ENCODE measurements around the gene RPP14.

RPP14 gene

GRCh38 chr3:58292866-58293265 is 13.2 kb upstream of the RPP14 start:
- no peak for DNase-seq

GRCh38 chr3:58293516-58293915 is 12.5 kb upstream of the RPP14 start:
- DNase-seq = no peak

GRCh38 chr3:58296269-58296668 is 9.8 kb upstream of the RPP14 start:
- no peak for DNase-seq

GRCh38 chr3:58296843-58297242 is 9.2 kb upstream of the RPP14 start:
- no peak for DNase-seq

- DNase-seq = no peak
Measured at GRCh38 chr3:58298190-58298589, 7.9 kb upstream of the RPP14 start.

- DNase-seq = no peak
Measured at GRCh38 chr3:58299075-58299474, 7.0 kb upstream of the RPP14 start.

GRCh38 chr3:58299839-58300516 is 6.1 kb upstream of the RPP14 start:
- DNase-seq = no peak

GRCh38 chr3:58307639-58308215 is 1.7 kb downstream of the RPP14 start:
- no peak for DNase-seq

GRCh38 chr3:58308728-58309127 is 2.7 kb downstream of the RPP14 start:
- DNase-seq = no peak

GRCh38 chr3:58317811-58318210 is 11.8 kb downstream of the RPP14 start:
- DNase-seq = no peak

GRCh38 chr3:58321791-58322190 is 15.7 kb downstream of the RPP14 start:
- DNase-seq = no peak

- no peak for DNase-seq
Measured at GRCh38 chr3:58322793-58323192, 16.7 kb downstream of the RPP14 start.

- DNase-seq = no peak
Measured at GRCh38 chr3:58323529-58324390, 17.7 kb downstream of the RPP14 start.

GRCh38 chr3:58324391-58325390 is 18.6 kb downstream of the RPP14 start:
- DNase-seq = no peak

- DNase-seq = no peak
Measured at GRCh38 chr3:58325525-58325992, 19.5 kb downstream of the RPP14 start.

- no peak for DNase-seq
Measured at GRCh38 chr3:58326267-58326900, 20.3 kb downstream of the RPP14 start.

GRCh38 chr3:58329150-58329921 is 23.3 kb downstream of the RPP14 start:
- DNase-seq = no peak

- no peak for DNase-seq
Measured at GRCh38 chr3:58329922-58330413, 23.9 kb downstream of the RPP14 start.

- no peak for DNase-seq
Measured at GRCh38 chr3:58331593-58332152, 25.6 kb downstream of the RPP14 start.

GRCh38 chr3:58332575-58333188 is 26.6 kb downstream of the RPP14 start, which contains the start of gene PXK:
Gene PXK (plus strand): TSS chr3:58332892. CDS start chr3:58332989, 97 bp downstream.
- DNase-seq = peak; percentile 87

Measured in left hindlimb (tissue), 1 donor.